IMR-90 (cell line): ENCODE data around the gene NT5DC1.

Experiments used
- RFX5 ChIP-seq: IDR thresholded peaks from 2 replicates; pipeline ENCODE4 v1.8.0; 2012; ENCODE audit warnings: low read depth, mild to moderate bottlenecking, low read length, moderate library complexity
- TF ChIP-seq, protein P1 (sequence below): fragments of 150-350 bp; IDR thresholded peaks from 2 replicates; pipeline ENCODE4 v1.6.1; 2017; ENCODE audit warnings: mild to moderate bottlenecking, antibody characterized with exemption, low read length, low read depth

- TF ChIP-seq RFX5, result no peak
- TF ChIP-seq, protein P1, sequence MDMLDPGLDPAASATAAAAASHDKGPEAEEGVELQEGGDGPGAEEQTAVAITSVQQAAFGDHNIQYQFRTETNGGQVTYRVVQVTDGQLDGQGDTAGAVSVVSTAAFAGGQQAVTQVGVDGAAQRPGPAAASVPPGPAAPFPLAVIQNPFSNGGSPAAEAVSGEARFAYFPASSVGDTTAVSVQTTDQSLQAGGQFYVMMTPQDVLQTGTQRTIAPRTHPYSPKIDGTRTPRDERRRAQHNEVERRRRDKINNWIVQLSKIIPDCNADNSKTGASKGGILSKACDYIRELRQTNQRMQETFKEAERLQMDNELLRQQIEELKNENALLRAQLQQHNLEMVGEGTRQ, result no peak
Measured at GRCh38 chr6:116154887-116155286, 54.2 kb downstream of the NT5DC1 start.
